Effector memory CD4-positive, alpha-beta T cell (primary cell): ENCODE measurements around the gene RIT2.

Source experiments
- DNase-seq, 3 donors: peaks; one replicate each; pipeline ENCODE4 v3.0.0-alpha.2; 2020
- H3K27ac ChIP-seq: 2 replicates; pipeline ENCODE4 v1.7.0; 2013; ENCODE audit warnings: mild to moderate bottlenecking, low read length, moderate library complexity; ENCODE audit not compliant: insufficient read depth, poor library complexity, severe bottlenecking
- H3K27me3 ChIP-seq: replicated peaks from 2 replicates; pipeline ENCODE4 v1.7.0; 2013; ENCODE audit warnings: mild to moderate bottlenecking, low read length; ENCODE audit not compliant: insufficient read depth, control insufficient read depth, poor library complexity, severe bottlenecking
- H3K36me3 ChIP-seq: 2 replicates; pipeline ENCODE4 v1.7.0; 2013; ENCODE audit warnings: mild to moderate bottlenecking, low read length, moderate library complexity; ENCODE audit not compliant: control insufficient read depth, insufficient read depth
- H3K4me1 ChIP-seq: 2 replicates; pipeline ENCODE4 v1.7.0; 2013; ENCODE audit warnings: low read length, mild to moderate bottlenecking; ENCODE audit not compliant: control insufficient read depth, insufficient read depth, poor library complexity, severe bottlenecking
- H3K4me3 ChIP-seq: 2 replicates; pipeline ENCODE4 v1.7.0; 2013; ENCODE audit warnings: low read length, low read depth, mild to moderate bottlenecking; ENCODE audit not compliant: insufficient read depth, poor library complexity, severe bottlenecking
- H3K9me3 ChIP-seq: 2 replicates; pipeline ENCODE4 v1.7.0; 2013; ENCODE audit warnings: mild to moderate bottlenecking, low read length, moderate library complexity; ENCODE audit not compliant: control insufficient read depth

Gene RIT2

DNA sequence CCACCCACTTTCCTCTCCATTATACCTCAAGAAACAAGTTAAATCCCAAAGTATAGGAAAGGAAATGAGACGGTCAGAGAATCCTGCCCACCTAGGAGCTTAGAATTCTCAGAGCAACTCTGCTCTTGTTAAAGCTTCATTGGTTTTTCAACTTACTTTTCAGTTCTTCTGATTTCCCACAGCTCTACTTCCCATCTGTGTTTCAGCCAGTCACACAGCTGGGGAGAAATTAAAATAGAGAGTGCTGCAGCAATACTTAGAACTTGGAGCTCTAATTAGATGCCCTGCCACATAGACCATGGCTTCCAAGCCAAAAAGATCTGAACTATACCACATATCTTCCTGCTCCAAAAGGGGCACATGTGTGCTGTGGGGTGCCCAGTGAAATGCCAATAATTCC lies 166.7 kb downstream of the RIT2 start:
- H3K4me3 ChIP-seq, result no peak overlapping the region
- DNase-seq, result no peak
- no peak overlapping the region for H3K27ac ChIP-seq

DNA sequence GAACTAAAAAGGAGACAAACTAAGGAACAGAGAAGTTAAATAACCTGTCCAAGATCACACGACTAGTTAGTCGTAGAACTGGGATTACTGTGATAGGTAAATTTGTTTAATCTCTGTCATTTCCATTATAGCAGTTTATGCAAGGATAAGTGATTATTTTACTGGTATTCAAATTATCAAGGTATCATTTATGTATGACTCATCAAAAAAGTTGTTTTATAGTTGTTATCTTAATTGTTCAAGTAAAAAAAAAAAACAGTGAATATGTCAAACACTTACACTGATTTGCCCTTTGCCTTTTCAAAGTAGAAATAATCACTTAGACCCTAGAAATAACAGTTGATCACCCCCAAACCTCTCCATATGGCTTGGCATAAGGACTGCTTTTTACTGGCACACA lies 173.6 kb downstream of the RIT2 start:
- no peaks in the 10 kb centered on the region for H3K4me1 ChIP-seq
- DNase-seq, result no peak
- no peak overlapping the region for H3K27ac ChIP-seq

More for the DNA sequence above, 166.7 kb downstream of the RIT2 start:
- Histone ChIP-seq H3K4me1 (no peaks in the 10 kb centered on the region), H3K36me3 (no peaks in the 10 kb centered on the region), H3K9me3 (no peaks in the 10 kb centered on the region), H3K27me3 (no peaks in the 10 kb centered on the region)

DNA sequence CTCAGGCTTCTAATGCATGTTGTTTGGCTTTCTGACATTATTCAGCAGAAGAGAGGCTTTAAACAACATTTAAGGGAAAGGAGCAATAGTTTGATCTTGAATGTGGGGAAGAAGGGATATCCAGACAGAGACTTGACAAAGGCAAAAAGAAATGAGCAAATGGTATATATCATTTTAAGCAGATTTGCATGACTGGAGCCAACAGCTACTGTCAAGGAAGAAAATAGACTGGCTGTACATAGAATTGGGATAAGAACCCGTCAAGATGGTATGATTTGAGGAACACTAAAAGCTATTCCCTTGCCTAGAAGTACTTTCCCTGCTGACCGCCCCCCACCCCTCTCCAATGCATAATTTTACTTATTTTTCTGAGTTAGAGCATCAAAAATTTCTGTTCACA lies 174.5 kb downstream of the RIT2 start:
- H3K9me3 ChIP-seq, result no peaks in the 10 kb centered on the region

More for the DNA sequence above, 173.6 kb downstream of the RIT2 start:
- no peaks in the 10 kb centered on the region for H3K36me3 ChIP-seq
- H3K4me3 ChIP-seq, result no peak overlapping the region
- H3K9me3 ChIP-seq, result no peaks in the 10 kb centered on the region
- no peaks in the 10 kb centered on the region for H3K27me3 ChIP-seq

DNA sequence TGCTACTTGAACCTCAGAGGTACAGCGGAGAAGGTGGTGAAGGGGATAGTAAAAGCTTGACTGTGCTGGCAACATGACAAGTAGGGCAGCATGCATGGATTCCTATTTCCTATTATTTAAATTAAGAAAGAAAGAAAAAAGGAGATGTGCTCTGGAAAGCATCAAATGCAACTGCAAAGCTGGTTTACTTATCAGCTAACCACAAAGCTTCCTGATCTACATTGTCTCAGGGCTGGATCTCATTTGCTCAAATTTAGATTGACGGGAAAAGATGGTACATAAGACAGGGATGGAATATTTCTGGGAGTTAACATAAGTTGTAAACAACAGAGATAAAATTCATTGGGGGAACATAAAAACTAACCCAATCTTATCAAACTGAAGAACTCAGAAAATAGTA lies 178.0 kb downstream of the RIT2 start:
- no peak for DNase-seq
- no peaks in the 10 kb centered on the region for H3K36me3 ChIP-seq
- no peaks in the 10 kb centered on the region for H3K27me3 ChIP-seq
- no peaks in the 10 kb centered on the region for H3K4me1 ChIP-seq
- no peak overlapping the region for H3K4me3 ChIP-seq
- no peaks in the 10 kb centered on the region for H3K9me3 ChIP-seq
- no peak overlapping the region for H3K27ac ChIP-seq

More for the DNA sequence above, 174.5 kb downstream of the RIT2 start:
- DNase-seq, result no peak
- no peaks in the 10 kb centered on the region for H3K27me3 ChIP-seq
- no peak overlapping the region for H3K27ac ChIP-seq
- H3K4me1 ChIP-seq, result no peaks in the 10 kb centered on the region
- no peak overlapping the region for H3K4me3 ChIP-seq
- H3K36me3 ChIP-seq, result no peaks in the 10 kb centered on the region

DNA sequence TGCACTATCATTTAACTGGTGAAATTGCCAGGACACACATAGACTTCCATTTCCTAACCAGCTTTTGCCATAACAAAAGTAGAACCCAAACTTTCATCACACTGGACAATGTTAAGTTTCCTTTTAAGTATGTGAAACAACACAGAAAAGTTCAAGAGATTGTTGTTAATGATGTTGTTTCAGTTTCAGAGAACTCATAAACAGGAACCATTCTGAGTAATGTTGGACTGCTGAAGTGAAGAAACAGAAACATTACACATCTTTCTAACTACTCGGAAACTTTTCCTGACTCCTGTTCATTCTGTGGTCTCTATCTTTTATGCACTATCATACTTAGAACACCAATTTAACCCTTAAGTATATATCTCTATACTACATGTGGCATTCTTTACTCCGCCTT lies 179.2 kb downstream of the RIT2 start:
- H3K9me3 ChIP-seq, result no peaks in the 10 kb centered on the region
- no peak for DNase-seq
- no peak overlapping the region for H3K27ac ChIP-seq
- no peak overlapping the region for H3K4me3 ChIP-seq
- H3K4me1 ChIP-seq, result no peaks in the 10 kb centered on the region
- no peaks in the 10 kb centered on the region for H3K27me3 ChIP-seq
- no peaks in the 10 kb centered on the region for H3K36me3 ChIP-seq

DNA sequence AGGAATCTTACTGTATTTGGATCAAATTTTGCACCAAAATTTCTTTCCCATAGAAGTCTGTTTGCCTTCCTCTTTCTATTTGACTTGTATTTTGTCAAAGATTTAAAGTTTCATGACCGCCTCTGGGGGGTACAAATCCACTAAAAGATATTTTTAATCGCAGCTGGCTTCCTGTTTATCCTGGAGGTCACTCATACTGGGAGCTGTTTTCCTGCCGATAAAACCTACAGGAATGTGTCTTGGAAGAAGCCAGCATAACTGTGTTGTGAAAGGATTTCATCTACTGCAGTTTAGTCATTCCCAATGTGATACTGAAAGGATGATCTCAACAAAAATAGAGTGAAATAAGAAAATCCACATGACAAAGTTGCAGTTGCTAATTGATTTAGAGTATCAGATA lies 184.0 kb downstream of the RIT2 start:
- Histone ChIP-seq H3K4me1 (no peaks in the 10 kb centered on the region), H3K4me3 (no peak overlapping the region), H3K36me3 (no peaks in the 10 kb centered on the region), H3K27ac (no peak overlapping the region), H3K27me3 (no peaks in the 10 kb centered on the region), H3K9me3 (no peaks in the 10 kb centered on the region)
- no peak for DNase-seq

DNA sequence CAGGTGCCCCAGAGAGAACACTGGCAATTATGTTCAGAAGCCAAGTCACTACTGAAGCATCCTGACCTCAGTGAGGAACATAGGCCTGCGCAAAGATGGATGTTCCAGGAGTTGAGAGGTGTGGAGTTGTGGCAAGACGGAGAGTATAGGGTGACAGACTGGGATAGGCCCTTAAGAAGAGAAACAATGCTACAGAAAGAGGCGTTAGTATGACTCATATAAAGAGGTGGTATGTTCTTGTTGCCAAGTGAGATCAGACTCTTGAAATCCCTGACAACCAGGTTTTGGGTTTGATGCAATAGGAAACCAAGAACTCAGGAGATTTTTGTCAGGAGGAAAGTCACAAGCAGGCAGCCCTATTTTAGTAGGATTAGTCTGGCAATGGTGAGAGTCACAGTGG lies 185.6 kb downstream of the RIT2 start:
- H3K27ac ChIP-seq, result no peak overlapping the region
- DNase-seq, result no peak
- no peaks in the 10 kb centered on the region for H3K36me3 ChIP-seq
- H3K4me1 ChIP-seq, result no peaks in the 10 kb centered on the region
- H3K27me3 ChIP-seq, result no peaks in the 10 kb centered on the region
- no peak overlapping the region for H3K4me3 ChIP-seq
- no peaks in the 10 kb centered on the region for H3K9me3 ChIP-seq

DNA sequence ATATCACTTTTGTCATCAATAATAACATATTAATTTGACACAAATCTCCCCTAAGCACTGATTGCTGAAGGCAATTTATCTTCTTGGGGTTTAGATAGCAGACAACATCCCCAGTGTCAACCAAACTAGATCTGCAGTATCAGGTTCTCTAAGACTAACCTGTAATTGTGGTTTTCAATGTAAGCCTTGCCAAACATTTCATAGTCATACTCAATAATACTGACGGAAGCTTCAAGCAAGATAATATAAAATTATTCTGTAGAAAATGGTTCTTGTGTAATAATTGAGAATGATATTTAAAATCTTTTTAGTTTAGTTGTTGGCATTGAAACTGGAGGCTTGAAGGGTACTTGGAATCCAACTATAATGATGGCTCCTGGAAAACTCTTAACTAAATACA lies 186.3 kb downstream of the RIT2 start:
- H3K27me3 ChIP-seq, result no peaks in the 10 kb centered on the region
- no peak for DNase-seq
- no peaks in the 10 kb centered on the region for H3K36me3 ChIP-seq
- H3K9me3 ChIP-seq, result no peaks in the 10 kb centered on the region
- no peak overlapping the region for H3K4me3 ChIP-seq
- no peaks in the 10 kb centered on the region for H3K4me1 ChIP-seq
- no peak overlapping the region for H3K27ac ChIP-seq

DNA sequence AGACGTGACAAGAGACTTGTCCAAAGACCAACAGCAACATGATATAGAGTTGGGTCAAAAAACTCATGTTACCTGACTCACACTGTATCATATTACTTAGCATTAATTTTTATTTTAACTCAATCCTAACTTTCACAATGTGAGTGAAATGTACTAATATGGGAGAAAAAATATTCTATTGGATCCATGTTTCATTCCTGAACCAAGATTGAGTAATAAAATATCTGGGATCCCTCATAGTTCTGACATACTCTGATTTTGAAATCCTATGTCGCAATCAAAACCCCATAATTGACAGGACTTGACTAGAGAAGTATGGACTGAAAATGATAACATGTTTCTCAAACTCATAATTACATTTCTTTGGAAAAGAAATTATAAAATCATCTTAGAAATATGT lies 190.4 kb downstream of the RIT2 start:
- Histone ChIP-seq H3K27ac (no peak overlapping the region), H3K9me3 (no peaks in the 10 kb centered on the region), H3K4me1 (no peaks in the 10 kb centered on the region), H3K27me3 (no peaks in the 10 kb centered on the region), H3K4me3 (no peak overlapping the region), H3K36me3 (no peaks in the 10 kb centered on the region)
- DNase-seq, result no peak

DNA sequence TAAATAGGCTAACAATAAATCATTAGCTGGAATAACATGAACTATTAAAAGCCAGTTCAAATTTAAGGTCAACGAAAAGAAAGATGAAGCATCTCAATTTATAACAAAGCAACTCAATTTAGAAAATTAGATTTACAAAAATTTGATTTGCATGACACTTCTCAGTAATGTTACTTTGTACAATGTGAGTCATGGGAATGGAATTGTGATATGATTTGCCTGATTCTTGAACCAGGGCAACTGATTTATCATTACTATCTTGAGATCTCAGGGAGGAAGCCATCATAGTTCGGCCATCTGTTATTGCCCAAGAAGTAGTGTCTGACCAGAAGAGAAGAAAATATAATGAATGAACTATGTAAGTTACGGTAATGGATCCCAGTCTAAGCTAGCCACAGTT lies 193.1 kb downstream of the RIT2 start:
- Histone ChIP-seq H3K27me3 (no peaks in the 10 kb centered on the region), H3K4me3 (no peak overlapping the region), H3K4me1 (no peaks in the 10 kb centered on the region), H3K9me3 (no peaks in the 10 kb centered on the region), H3K27ac (no peak overlapping the region), H3K36me3 (no peaks in the 10 kb centered on the region)
- no peak for DNase-seq

DNA sequence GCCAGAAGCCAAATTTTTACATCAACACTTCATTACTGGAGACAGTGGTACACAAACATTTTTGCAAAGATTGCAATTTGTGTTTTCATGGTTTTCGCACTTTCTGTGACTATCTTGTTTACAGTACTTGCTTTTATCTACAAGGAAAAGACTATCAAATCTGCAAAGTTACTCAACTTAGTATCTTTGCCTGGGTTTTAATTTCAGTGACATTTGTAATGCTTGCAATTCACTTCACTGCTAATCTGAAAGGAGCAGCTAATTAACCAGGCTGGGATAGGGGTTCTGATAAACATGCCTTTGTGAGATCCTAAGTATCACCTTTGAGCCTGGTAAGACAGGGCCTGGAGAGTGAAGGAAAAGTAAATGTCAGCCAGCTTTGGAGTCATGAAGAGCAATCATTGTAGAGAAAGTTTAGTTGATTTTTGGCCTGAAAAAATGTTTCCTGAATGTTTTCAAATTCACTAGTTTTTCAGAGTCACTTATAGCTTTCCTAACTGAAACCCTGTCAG lies 194.2 kb downstream of the RIT2 start:
- DNase-seq, result no peak
- no peaks in the 10 kb centered on the region for H3K36me3 ChIP-seq
- no peaks in the 10 kb centered on the region for H3K4me1 ChIP-seq
- H3K9me3 ChIP-seq, result no peaks in the 10 kb centered on the region
- H3K27ac ChIP-seq, result no peak overlapping the region
- H3K4me3 ChIP-seq, result no peak overlapping the region
- H3K27me3 ChIP-seq, result no peaks in the 10 kb centered on the region
